Measurements from ENCODE around the gene SFXN2. TPM values are rescaled to one million over a fixed set of nuclear protein-coding genes. Genes with fewer than 3 reads are reported as not detected.

SFXN2 gene
- total RNA-seq, 2 experiments from 2014 or later: 6.4 to 7.6 TPM

- Mint-ChIP-seq H3K9me3 (no peaks in the 10 kb centered on the region), H3K36me3 (ENCODE audit: low read depth) (no peaks in the 10 kb centered on the region), H3K27ac (peak overlapping the region; percentile 85), H3K27me3 (no peaks in the 10 kb centered on the region), H3K4me1 (ENCODE audit: low read depth) (peaks cover 36% of the 10 kb centered on the region), H3K4me3 (peak overlapping the region; percentile 54)
- ATAC-seq (ENCODE audit: poor library complexity) (peak; percentile 24), DNase-seq (peak in 1 of 14 experiments; percentile 14)
- intact Hi-C loops (cut with DNase I, micrococcal nuclease): no loop called here
- Histone ChIP-seq H3K4me1 (ENCODE audit: insufficient read depth, low read length) (peaks cover 40% of the 10 kb centered on the region), H3K27me3 (ENCODE audit: control insufficient read depth in 1 of 2, insufficient read depth in 2 of 2, low read length in 2 of 2) (no peaks in the 10 kb centered on the region), H3K36me3 (ENCODE audit: insufficient read depth, low read length) (peaks cover 2% of the 10 kb centered on the region), H3K9me3 (ENCODE audit: control insufficient read depth in 1 of 2, insufficient read depth in 1 of 2, low read length in 2 of 2) (no peaks in the 10 kb centered on the region), H3K4me3 (ENCODE audit: low read length) (no peak overlapping the region), H3K27ac (ENCODE audit: low read depth in 1 of 2, low read length in 2 of 2) (peak overlapping the region in 1 of 2 donors; percentile 12)
- ChIA-PET POLR2A (interaction anchor here (1.2 to 2.7 kb wide), 3 partner anchors 11 to 45 kb away, joined by 3 to 20 read pairs (median 5); partner anchors contain the start of genes ARL3 and TRIM8), CTCF (interaction anchor here (2.1 kb wide), 1 partner anchor 23 kb away, joined by 16 read pairs; the partner anchor contains the start of gene TRIM8)
- TF ChIP-seq, protein P1, sequence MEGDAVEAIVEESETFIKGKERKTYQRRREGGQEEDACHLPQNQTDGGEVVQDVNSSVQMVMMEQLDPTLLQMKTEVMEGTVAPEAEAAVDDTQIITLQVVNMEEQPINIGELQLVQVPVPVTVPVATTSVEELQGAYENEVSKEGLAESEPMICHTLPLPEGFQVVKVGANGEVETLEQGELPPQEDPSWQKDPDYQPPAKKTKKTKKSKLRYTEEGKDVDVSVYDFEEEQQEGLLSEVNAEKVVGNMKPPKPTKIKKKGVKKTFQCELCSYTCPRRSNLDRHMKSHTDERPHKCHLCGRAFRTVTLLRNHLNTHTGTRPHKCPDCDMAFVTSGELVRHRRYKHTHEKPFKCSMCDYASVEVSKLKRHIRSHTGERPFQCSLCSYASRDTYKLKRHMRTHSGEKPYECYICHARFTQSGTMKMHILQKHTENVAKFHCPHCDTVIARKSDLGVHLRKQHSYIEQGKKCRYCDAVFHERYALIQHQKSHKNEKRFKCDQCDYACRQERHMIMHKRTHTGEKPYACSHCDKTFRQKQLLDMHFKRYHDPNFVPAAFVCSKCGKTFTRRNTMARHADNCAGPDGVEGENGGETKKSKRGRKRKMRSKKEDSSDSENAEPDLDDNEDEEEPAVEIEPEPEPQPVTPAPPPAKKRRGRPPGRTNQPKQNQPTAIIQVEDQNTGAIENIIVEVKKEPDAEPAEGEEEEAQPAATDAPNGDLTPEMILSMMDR (IDR thresholded peaks at IDR 0.05): no peak
Observed at GRCh38 chr10:102668326-102669107, 45.9 kb upstream of the SFXN2 start.

- Mint-ChIP-seq H3K27ac (peak overlapping the region; percentile 12), H3K4me1 (ENCODE audit: low read depth) (peaks cover 46% of the 10 kb centered on the region), H3K9me3 (no peaks in the 10 kb centered on the region), H3K36me3 (ENCODE audit: low read depth) (no peaks in the 10 kb centered on the region), H3K4me3 (no peak overlapping the region), H3K27me3 (no peaks in the 10 kb centered on the region)
- DNase-seq (peak in 1 of 14 experiments; percentile 55), ATAC-seq (ENCODE audit: poor library complexity) (no peak)
- Histone ChIP-seq H3K27me3 (ENCODE audit: control insufficient read depth in 1 of 2, insufficient read depth in 2 of 2, low read length in 2 of 2) (no peaks in the 10 kb centered on the region), H3K9me3 (ENCODE audit: control insufficient read depth in 1 of 2, insufficient read depth in 1 of 2, low read length in 2 of 2) (no peaks in the 10 kb centered on the region), H3K36me3 (ENCODE audit: insufficient read depth, low read length) (peaks cover 2% of the 10 kb centered on the region), H3K4me1 (ENCODE audit: insufficient read depth, low read length) (peaks cover 49% of the 10 kb centered on the region), H3K4me3 (ENCODE audit: low read length) (no peak overlapping the region), H3K27ac (ENCODE audit: low read depth in 1 of 2, low read length in 2 of 2) (no peak overlapping the region)
- intact Hi-C loops (cut with DNase I, micrococcal nuclease): no loop called here
- ChIA-PET POLR2A (interaction anchor here (0.6 to 2.7 kb wide), 8 partner anchors 9 to 45 kb away, joined by 3 to 20 read pairs (median 4); partner anchors contain the start of genes ARL3, SFXN2 and TRIM8), CTCF (interaction anchor here (0.6 to 2.1 kb wide), 3 partner anchors 9 to 24 kb away, joined by 3 to 16 read pairs (median 9); partner anchors contain the start of gene TRIM8)
- TF ChIP-seq, protein P1 (IDR thresholded peaks at IDR 0.05): peak; percentile 27
Observed at GRCh38 chr10:102669206-102670064, 45.0 kb upstream of the SFXN2 start.

- Histone ChIP-seq H3K4me1 (ENCODE audit: insufficient read depth, low read length) (peaks cover 56% of the 10 kb centered on the region), H3K4me3 (ENCODE audit: low read length) (no peak overlapping the region), H3K27me3 (ENCODE audit: control insufficient read depth in 1 of 2, insufficient read depth in 2 of 2, low read length in 2 of 2) (no peaks in the 10 kb centered on the region), H3K9me3 (ENCODE audit: control insufficient read depth in 1 of 2, insufficient read depth in 1 of 2, low read length in 2 of 2) (no peaks in the 10 kb centered on the region), H3K27ac (ENCODE audit: low read depth in 1 of 2, low read length in 2 of 2) (no peak overlapping the region), H3K36me3 (ENCODE audit: insufficient read depth, low read length) (peaks cover 2% of the 10 kb centered on the region)
- DNase-seq: no peak
- intact Hi-C loops (cut with DNase I, micrococcal nuclease): no loop called here
- Mint-ChIP-seq H3K4me3 (no peak overlapping the region), H3K27me3 (no peaks in the 10 kb centered on the region), H3K36me3 (ENCODE audit: low read depth) (no peaks in the 10 kb centered on the region), H3K9me3 (no peaks in the 10 kb centered on the region), H3K4me1 (ENCODE audit: low read depth) (peaks cover 53% of the 10 kb centered on the region), H3K27ac (peak overlapping the region; percentile 12)
- TF ChIP-seq, protein P1 (IDR thresholded peaks at IDR 0.05): no peak
- POLR2A ChIA-PET: interaction anchor here (1.0 to 2.7 kb wide), 5 partner anchors 10 to 44 kb away, joined by 3 to 20 read pairs (median 6); partner anchors contain the start of genes ARL3, SFXN2 and TRIM8
- no peak for ATAC-seq (ENCODE audit: poor library complexity)
- CTCF ChIA-PET: interaction anchor here (1.0 to 2.1 kb wide), 2 partner anchors 10 to 25 kb away, joined by 9 to 16 read pairs; partner anchors contain the start of gene TRIM8
Observed at GRCh38 chr10:102670065-102670670, 44.3 kb upstream of the SFXN2 start.

Measured in CD4-positive, alpha-beta T cell (primary cell).